ENCODE data around the gene TOM1.

DNA sequence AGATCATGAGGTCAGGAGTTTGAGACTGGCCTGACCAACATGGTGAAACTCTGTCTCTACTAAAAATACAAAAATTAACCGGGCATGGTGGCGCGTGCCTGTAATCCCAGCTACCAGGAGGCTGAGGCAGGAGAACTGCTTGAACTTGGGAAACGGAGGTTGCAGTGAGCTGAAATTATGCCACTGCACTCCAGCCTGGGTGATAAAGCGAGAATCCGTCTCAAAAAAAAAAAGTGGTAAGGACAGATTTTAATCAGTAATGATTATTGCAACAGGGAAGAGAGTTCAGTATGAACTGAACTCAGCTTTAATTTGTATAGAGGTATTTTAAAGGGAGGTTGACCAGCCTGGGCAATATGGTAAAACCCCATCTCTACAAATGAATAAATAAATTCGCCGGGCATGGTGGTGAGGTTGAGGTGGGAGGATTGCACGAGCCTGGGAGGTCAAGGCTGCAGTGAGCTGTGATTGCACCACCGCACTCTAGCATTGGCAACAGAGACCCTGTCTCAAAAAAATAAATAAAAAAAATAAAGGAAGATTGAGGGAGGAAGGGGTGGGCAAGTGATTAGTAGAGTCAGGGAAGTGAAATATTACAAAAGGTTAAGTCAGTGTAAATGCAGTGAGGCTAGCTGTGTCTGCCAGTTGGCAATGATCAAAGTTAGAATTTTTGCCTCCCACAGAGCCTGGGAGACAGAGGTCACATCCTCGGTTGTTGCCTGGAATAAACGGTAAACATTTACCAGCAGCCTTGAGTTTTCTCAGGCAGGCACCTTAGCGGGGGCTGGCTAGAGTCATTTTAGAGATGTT lies 97.6 kb downstream of the TOM1 start:
- TF ChIP-seq POLR2A (IDR thresholded peaks at IDR 0.05; ENCODE audit: low read depth, low read length) (no peak), POLR2AphosphoS5 (IDR thresholded peaks at IDR 0.05; ENCODE audit: low read depth, low read length) (no peak), TAF1 (IDR thresholded peaks at IDR 0.05; ENCODE audit: low read depth, low read length) (no peak), SPI1 (IDR thresholded peaks at IDR 0.05; ENCODE audit: low read depth, low read length) (no peak), POU2F2 (IDR thresholded peaks at IDR 0.05; ENCODE audit: low read depth, low read length) (no peak), PAX5 (IDR thresholded peaks at IDR 0.05; ENCODE audit: insufficient read depth, low read length, severe bottlenecking) (no peak)
